Measurements from ENCODE around the gene MAP1B.
A peak's percentile ranks its signal among the peaks of the same experiment; 100 is the strongest.

Gene MAP1B

DNA sequence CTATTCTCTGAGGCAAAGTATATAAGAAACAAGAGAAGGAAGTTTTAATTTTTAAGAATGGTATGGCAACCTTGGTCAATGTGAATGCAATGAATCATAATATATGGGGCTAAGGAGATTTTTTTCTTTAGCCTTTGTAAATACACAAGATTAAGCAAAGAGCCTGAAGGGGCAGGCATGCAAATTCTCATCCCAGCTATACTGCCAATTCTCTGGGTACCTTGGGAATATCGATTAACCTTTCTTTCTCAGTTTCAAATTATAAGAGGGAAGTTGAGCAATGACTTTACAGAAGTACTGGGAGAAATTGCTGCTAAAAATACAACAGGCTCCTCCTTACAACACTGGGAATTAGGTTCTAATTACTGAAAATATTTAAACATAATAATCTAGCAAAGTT, 115.2 kb downstream of the MAP1B start:
- DNase-seq (ENCODE audit: low read depth, low spot score) = no peak

DNA sequence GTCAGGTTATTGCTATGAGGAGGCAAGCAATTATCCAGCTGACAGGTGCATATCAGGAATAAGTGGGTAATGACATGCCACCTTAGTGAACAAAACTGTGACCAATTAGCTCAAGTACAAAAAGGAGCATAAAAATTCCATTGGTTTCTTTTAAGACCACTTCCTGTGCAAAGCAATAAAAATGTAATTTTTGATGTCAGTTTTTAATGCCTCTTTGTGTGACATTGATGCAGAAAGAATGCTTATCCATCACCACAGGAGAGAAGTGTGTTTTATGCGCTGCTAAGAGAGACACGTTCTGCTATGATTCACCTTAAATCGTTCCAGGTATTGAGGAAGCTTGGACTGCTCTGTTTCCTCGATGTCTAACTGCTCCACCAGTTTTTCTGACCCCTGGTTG, 116.1 kb downstream of the MAP1B start:
- DNase-seq (ENCODE audit: low read depth, low spot score) = no peak

DNA sequence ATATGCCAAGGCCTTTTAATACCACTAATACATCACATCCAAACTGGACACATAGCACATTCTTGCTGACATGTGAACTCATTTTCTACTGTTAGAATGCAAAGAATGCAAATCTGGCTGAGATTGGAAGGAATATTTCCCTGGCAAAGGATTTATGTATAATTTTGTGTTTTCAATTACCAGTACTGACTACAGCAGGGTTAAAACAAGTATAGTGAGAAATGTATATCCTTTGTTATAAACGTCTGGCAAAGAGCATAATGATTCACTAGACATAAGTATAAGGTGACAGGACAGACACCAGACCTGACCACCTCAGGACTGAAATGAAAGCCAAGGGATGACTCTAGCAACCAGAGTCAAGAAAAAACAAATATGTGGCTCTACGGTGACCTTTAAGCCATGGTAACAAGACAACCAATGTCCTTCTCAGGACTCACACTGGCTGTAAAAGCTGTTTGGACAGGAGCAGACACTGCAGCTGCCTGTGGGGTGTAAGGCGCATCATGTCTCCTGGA, 117.7 kb downstream of the MAP1B start:
- DNase-seq (ENCODE audit: low read depth, low spot score) = no peak

GRCh38 chr5:72225741-72226140, 118.5 kb downstream of the MAP1B start:
- no peak for DNase-seq (ENCODE audit: low read depth, low spot score)

- no peak for DNase-seq (ENCODE audit: low read depth, low spot score)
These were observed 119.7 kb downstream of the MAP1B start for GRCh38 chr5:72226950-72227349.

DNA sequence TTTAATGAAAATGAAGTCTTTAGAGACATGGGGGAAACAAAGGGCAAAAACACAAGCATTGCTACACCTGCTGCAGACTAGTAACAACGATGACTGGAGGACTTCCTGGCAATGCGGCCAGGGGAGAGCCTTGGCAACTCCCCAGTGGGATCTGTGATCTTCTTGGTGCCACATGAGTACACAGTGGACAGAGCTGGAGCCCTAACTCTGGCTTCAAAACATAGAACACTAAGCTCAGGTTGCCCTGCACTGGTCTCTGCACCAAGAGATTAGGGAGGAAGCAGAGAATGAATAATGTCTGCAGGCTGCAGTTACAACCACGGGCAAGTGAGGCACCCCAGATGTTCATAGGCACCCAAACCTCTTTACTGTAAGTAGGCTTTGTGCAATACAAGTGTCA, 121.7 kb downstream of the MAP1B start:
- no peak for DNase-seq (ENCODE audit: low read depth, low spot score)

DNA sequence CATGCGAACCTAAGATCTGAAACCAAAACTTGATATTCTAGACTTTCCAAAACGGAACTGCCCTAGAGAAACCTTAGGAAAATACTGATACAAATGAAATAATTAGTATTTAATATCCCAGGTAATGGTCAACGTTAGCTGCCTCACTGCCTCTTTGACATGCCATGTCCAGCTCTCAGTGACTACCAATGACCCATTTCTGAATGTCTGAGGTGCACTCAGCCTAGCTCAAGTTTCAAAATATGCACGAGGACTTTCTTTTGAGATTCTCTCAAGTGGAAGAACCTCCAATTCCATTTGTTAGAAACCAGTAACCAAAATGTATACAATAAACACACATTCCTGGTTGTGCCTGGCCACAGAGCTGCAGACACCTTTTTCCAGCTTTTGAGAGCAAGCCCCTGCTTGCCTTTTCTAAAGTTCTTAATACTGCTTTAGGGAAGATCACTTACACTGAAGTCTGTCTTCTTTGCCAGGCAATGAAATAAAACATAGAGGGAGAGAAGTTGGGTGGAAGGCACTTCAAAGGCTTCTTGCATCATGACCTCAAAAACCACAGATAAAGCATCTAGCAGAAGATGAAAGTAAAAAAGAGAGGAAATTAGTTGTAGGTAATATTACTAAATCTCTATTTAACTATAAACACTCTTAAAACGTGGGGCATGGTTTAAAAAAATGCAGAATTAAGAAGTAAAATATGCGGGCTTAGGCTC, 124.9 kb downstream of the MAP1B start:
- no peak for DNase-seq (ENCODE audit: low read depth, low spot score)

DNA sequence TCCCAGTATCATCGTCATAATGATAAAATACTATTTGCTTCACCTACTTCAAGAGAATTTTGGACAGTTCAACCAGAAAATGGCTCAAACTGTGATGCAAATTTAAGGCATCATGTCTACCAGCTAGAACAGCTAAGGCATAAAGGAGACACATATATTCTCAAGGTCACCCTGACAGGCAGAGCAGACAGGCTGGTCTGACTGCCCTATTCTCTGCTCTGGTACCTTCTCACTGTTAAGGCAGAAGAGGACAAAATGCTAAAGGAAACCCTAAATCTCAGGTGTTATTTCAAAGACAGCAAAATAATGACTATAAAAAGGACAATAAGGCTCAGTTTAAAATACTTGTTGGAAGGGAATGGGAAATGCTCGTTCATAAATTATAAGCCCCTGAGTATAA, 125.6 kb downstream of the MAP1B start:
- DNase-seq (ENCODE audit: low read depth, low spot score) = no peak

GRCh38 chr5:72233835-72234234, 126.6 kb downstream of the MAP1B start:
- no peak for DNase-seq (ENCODE audit: low read depth, low spot score)

GRCh38 chr5:72234265-72234700, 127.0 kb downstream of the MAP1B start:
- DNase-seq (ENCODE audit: low read depth, low spot score) = peak; percentile 8

- no peak for DNase-seq (ENCODE audit: low read depth, low spot score)
These were observed 127.6 kb downstream of the MAP1B start for GRCh38 chr5:72234868-72235267.

DNA sequence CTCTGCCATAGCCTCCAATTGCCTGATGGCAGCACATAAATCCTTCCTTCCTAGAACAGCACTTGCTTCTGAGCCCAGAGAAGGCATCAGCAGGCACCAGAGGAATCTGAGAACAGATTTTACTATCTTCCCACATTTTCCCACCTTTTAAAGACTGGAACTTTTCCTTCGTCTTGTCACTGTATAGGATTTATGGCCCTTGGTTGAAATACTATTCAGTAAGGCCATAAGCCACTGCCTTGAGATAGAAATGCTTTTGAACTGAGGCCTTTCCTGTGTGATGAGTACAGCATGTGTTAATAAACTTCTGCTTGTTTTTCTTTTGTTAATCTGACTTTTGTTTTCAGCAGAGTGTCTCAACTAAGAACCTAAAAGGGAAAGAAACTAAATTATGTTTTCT, 128.4 kb downstream of the MAP1B start:
- DNase-seq (ENCODE audit: low read depth, low spot score) = no peak

DNA sequence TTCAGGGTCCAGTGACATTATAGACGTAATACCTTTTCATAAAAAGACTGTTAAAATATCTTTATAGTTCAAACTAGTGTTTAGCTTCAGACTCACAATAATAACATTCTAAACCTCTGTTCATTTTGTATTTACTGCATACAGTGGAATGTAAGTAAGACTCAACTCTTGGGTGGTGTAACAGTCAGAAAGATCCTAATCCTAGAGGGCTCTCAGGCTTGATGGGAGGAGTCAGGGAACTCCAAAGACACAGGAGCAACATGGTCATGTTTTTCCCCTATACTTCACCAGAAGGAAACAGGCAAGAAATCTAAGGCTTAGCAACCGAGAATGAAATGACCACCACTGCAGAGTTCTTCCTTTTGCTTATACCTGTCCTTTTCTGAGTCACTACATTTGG, 130.1 kb downstream of the MAP1B start:
- DNase-seq (ENCODE audit: low read depth, low spot score) = no peak

- no peak for DNase-seq (ENCODE audit: low read depth, low spot score)
These were observed 130.6 kb downstream of the MAP1B start for GRCh38 chr5:72237879-72238278.

- DNase-seq (ENCODE audit: low read depth, low spot score) = no peak
These were observed 131.6 kb downstream of the MAP1B start for GRCh38 chr5:72238712-72239445.

DNA sequence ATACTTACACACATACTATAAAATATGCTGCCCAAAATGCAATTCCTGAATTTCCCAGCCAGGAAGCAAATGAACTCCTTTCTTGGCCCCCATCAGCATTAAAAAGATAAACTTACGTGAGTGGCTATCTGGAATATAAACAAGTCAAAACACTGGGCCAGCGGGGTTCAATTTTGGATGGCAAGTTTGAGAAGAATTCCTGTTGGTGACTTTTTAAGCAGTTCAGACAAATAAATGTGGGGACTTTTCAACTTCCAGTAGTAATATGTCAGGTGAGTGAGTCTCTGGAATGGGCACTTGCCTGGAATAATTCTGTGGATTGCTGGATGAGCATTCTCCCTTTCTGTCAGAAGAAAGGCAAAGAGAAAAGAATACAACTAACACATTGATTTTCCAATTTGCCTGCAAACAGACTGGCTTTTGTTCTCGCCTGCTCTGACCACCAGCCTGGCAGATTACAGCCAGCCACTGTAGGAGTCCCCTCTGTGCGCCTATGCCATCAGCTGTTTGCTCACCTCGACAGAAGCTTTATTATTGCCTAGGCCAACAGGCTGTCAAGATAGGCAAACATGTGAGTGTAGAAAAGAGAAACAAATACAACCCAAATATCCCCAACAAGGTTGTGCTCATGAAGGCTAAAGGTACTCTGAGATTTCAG, 134.2 kb downstream of the MAP1B start:
- no peak for DNase-seq (ENCODE audit: low read depth, low spot score)

DNA sequence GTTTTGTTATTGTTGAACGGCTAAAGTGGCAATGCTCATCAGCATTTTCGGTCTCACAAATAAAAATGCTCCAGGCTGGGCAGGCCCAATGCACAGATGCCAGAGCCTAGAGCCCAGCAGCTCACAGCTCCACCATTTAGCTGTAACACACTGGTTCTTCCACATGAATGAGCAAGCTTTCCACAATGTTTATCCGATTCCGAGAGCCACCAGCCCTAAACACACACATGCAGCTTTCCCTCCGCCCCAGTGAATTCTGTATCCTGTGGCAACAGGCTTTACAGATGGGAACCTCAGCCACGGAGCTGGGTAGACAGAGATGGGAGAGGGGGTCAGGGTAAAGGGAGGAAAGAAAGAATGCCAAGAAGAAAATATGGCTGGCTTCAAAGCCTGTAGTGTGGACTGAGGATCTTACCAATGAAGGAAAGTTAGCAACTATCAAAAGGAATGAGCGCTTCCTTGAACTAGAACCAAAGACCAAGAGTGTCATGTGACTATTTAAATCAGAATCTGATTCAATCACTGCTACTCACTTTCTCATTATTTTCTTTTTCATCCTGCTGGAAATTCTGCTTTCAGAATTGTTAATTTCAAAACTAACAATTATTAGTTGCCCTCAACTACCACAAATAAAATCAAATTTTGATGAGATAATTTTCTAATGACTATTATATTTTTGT, 135.7 kb downstream of the MAP1B start:
- no peak for DNase-seq (ENCODE audit: low read depth, low spot score)

DNA sequence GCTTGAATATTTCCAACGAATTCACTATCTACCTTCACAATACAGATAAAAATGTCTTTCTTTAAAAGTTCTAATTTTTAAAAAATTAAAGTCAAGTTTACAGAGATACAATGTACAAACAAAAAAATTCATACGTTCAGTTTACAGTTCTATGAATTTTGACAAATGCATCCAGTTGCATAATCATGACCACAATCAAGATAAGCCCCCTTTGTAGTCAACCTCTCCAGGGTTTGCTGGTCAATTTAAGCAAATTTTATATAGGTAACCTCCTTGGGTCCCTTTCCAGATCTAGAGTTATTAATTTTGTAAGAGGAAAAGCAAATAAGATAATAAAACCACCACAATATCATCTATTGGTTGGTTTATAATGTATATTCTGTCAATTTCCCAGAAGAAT, 136.4 kb downstream of the MAP1B start:
- no peak for DNase-seq (ENCODE audit: low read depth, low spot score)

DNA sequence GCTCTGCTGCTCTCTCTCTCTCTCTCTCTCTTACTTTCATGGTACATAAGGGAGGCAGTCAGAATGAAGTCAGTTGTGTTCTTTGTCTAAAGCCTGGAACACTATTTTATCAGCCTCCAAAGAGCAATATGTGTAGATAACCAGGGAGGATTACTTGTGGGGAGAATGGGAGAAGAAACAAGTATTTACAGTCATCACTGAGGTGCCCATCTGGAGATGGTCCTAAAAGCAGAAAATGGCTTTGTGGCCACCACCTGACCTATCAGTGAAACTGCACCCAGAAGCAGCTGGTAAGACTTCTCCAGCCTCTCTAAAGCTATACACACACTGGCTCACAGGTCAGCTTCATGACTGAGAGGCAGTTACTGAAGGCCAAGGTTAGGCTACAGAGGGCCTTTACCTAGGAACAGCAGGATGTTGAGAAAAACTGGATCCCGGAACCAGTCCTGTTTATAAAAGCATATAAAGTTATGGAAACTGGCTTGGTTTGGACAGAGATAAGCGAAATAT, 137.6 kb downstream of the MAP1B start:
- no peak for DNase-seq (ENCODE audit: low read depth, low spot score)

- DNase-seq (ENCODE audit: low read depth, low spot score) = no peak
These were observed 138.3 kb downstream of the MAP1B start for GRCh38 chr5:72245546-72245945.

DNA sequence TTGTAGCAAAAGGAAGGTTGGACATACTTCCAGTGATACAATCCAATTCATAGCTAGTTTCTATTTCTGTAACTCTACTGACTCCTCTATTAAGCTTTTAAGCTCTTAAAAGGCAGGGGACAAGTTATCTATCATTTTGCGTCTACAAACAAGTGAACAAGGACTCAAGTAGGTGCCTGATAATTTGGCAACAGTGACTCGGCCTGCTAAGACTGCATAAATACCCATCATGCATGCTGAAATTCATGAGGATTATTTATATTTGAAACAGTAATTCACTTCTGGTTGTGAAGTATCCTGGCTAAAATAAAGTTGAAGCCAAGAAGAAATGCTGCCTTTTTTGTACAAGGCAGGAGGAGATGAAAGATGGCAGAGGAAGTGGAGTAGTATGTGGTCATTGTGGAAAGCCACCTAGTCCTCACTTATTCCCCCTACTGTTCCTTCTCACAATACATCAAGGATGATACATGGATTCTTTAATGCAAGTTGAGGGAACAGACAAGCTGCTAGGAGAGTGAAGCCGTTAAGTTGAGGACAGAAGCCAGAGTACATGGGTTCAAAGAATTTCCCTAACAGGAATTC, 138.8 kb downstream of the MAP1B start:
- DNase-seq (ENCODE audit: low read depth, low spot score) = no peak
